Measurements from ENCODE around the gene RAD18. TPM values are rescaled to one million over a fixed set of nuclear protein-coding genes. Genes with fewer than 3 reads are reported as not detected.

RAD18 gene
- total RNA-seq, 1 donor from 2014 or later = 7.6 TPM

- DNase-seq (ENCODE audit: low read depth) = no peak
- TF ChIP-seq CTCF (IDR thresholded peaks at IDR 0.05; ENCODE audit: insufficient read depth, low read length, poor library complexity, severe bottlenecking) = no peak
- Histone ChIP-seq H3K4me3 (ENCODE audit: low read depth, low read length) (no peak overlapping the region), H3K27me3 (ENCODE audit: control insufficient read depth, insufficient read depth, low read length) (no peaks in the 10 kb centered on the region), H3K36me3 (ENCODE audit: control insufficient read depth, insufficient read depth, low read length) (no peaks in the 10 kb centered on the region)
These were observed 12.1 kb upstream of the RAD18 start for GRCh38 chr3:8975081-8976020.

GRCh38 chr3:8974458-8974857, 11.2 kb upstream of the RAD18 start:
- Histone ChIP-seq H3K36me3 (ENCODE audit: control insufficient read depth, insufficient read depth, low read length) (no peaks in the 10 kb centered on the region), H3K27me3 (ENCODE audit: control insufficient read depth, insufficient read depth, low read length) (no peaks in the 10 kb centered on the region), H3K4me3 (ENCODE audit: low read depth, low read length) (no peak overlapping the region)
- TF ChIP-seq CTCF (IDR thresholded peaks at IDR 0.05; ENCODE audit: insufficient read depth, low read length, poor library complexity, severe bottlenecking) = no peak
- DNase-seq (ENCODE audit: low read depth) = no peak

GRCh38 chr3:8972639-8973038, 9.4 kb upstream of the RAD18 start:
- no peak for DNase-seq (ENCODE audit: low read depth)
- no peaks in the 10 kb centered on the region for H3K36me3 ChIP-seq (ENCODE audit: control insufficient read depth, insufficient read depth, low read length)
- peaks cover 5% of the 10 kb centered on the region for H3K27me3 ChIP-seq (ENCODE audit: control insufficient read depth, insufficient read depth, low read length)
- no peak for TF ChIP-seq CTCF (IDR thresholded peaks at IDR 0.05; ENCODE audit: insufficient read depth, low read length, poor library complexity, severe bottlenecking)
- H3K4me3 ChIP-seq (ENCODE audit: low read depth, low read length) = no peak overlapping the region

- peak; percentile 90 for TF ChIP-seq CTCF (IDR thresholded peaks at IDR 0.05; ENCODE audit: insufficient read depth, low read length, poor library complexity, severe bottlenecking)
- peak; percentile 7 for DNase-seq (ENCODE audit: low read depth)
- Histone ChIP-seq H3K27me3 (ENCODE audit: control insufficient read depth, insufficient read depth, low read length) (peaks cover 5% of the 10 kb centered on the region), H3K4me3 (ENCODE audit: low read depth, low read length) (no peak overlapping the region), H3K36me3 (ENCODE audit: control insufficient read depth, insufficient read depth, low read length) (no peaks in the 10 kb centered on the region)
These were observed 7.8 kb upstream of the RAD18 start for GRCh38 chr3:8970971-8971589.

GRCh38 chr3:8969241-8969640, 6.0 kb upstream of the RAD18 start:
- no peak for TF ChIP-seq CTCF (IDR thresholded peaks at IDR 0.05; ENCODE audit: insufficient read depth, low read length, poor library complexity, severe bottlenecking)
- H3K27me3 ChIP-seq (ENCODE audit: control insufficient read depth, insufficient read depth, low read length) = peaks cover 5% of the 10 kb centered on the region
- no peak for DNase-seq (ENCODE audit: low read depth)
- H3K4me3 ChIP-seq (ENCODE audit: low read depth, low read length) = no peak overlapping the region
- H3K36me3 ChIP-seq (ENCODE audit: control insufficient read depth, insufficient read depth, low read length) = no peaks in the 10 kb centered on the region

Data from kidney epithelial cell (primary cell).